GM20000 (cell line): ENCODE results near the gene CCER1.
A peak's percentile ranks its signal among the peaks of the same experiment; 100 is the strongest.

ENCODE experiments used
- DNase-seq: peaks from one replicate; pipeline ENCODE4 v3.0.0; 2012; ENCODE audit warnings: low spot score
- TF ChIP-seq, protein P1 (sequence below): IDR thresholded peaks from 2 replicates; pipeline ENCODE4 v1.5.1; 2012; ENCODE audit warnings: mild to moderate bottlenecking, control low read depth; ENCODE audit errors: extremely low read depth, missing control alignments

Gene CCER1

DNA sequence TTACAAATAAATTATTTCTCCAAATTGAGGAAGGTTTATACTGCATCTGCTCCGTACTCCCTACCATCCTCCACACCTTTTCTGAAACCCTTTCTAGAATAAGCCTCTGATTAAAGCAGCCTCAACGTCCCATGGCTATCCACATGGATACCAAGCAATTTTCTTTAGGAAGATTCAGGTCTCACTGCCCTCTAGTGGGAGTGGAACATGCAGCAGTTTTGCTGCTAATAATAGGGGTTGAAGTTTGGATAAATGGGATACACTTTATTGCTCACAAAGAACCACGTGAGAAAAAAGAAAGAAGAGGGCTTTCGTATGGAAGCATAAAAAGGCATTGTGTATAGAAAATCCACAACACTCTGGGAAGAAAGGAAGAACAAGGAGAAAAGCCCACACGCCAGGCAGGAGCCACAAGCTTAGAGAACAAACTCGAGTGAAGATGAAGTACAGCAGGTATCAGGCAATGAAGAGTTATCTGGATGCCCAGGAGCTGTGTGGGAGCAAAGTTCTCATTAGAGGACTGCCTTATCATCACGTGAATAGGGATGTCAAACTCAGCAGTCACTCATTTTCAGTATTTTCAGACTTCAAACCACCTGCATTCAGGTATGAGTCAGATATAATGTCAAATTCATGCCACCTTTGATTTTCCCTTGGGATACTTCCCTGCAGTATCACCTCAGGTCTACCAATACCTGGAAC is 45.8 kb downstream of the CCER1 start:
- no peak for DNase-seq
- TF ChIP-seq, protein P1, sequence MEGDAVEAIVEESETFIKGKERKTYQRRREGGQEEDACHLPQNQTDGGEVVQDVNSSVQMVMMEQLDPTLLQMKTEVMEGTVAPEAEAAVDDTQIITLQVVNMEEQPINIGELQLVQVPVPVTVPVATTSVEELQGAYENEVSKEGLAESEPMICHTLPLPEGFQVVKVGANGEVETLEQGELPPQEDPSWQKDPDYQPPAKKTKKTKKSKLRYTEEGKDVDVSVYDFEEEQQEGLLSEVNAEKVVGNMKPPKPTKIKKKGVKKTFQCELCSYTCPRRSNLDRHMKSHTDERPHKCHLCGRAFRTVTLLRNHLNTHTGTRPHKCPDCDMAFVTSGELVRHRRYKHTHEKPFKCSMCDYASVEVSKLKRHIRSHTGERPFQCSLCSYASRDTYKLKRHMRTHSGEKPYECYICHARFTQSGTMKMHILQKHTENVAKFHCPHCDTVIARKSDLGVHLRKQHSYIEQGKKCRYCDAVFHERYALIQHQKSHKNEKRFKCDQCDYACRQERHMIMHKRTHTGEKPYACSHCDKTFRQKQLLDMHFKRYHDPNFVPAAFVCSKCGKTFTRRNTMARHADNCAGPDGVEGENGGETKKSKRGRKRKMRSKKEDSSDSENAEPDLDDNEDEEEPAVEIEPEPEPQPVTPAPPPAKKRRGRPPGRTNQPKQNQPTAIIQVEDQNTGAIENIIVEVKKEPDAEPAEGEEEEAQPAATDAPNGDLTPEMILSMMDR: peak; percentile 31

DNA sequence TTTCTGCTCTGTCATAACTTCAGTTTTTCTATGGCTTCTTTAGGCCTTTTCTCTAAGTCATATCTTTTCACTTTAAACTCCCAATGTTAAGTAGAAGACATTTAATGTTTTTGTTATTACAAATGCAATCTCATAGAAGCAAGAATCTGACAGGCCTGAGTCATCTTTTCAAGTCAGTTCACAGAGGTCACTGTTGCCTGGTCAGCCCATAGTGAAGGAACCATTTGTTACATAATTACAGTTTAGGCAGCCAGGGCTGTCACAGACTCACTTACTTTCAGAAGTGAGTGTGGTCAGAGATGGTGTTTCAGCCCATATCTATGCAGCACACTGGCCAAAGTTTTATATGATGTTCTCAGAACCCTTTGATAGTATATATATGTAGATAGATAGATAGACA is 46.5 kb downstream of the CCER1 start:
- no peak for DNase-seq
- TF ChIP-seq, protein P1: no peak

DNA sequence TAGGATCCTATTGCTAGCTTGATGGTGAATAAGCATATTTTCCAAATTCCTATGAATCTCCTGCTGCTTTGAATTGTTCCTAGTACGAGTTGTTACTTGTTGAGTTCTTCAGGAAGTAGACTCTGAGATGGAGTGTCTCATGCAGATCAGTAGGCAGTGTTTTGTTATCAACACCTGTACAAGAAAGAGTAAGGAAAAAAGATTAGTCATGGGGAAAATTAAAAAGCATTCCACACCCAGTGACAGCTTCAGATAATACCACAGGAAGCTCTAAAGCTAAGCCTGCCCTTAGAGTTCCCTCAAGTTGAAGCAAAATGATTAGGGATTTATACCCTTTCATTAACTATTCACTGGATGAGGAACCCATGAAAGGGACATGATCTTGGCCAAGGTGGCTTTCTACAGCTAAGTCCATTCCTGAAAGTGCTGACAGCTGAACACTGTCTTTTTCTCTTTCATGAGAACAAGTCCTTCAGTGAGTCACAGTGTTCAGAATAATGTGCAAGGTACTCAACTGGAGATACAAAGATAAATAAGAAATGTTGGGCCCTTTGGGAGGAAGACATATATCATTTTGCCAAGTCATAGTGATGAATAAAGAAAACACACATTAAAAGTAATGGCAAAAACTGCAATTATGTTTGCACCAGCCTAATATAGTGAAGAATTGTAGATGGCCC is 49.1 kb downstream of the CCER1 start:
- no peak for DNase-seq

DNA sequence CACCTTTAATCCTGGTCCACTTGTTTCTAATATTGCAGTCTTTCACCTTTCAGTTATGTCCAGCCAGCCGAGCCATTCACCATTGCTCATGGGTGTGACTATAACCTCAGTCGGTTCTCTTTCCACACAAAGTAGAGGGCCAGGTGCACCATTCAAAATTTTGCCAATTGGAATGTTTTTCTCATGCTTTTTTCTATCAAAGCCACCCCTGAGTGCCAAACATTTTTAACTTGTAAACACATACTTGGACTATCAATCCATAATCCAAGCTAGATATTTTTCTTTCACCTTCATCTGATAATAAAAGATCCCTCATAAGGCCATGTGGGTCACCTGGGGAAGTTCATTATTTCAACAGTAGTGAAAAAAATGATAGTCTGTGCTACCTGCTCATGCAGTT is 52.4 kb downstream of the CCER1 start:
- no peak for DNase-seq
- TF ChIP-seq, protein P1: no peak

More for the DNA sequence above, 49.1 kb downstream of the CCER1 start:
- TF ChIP-seq, protein P1: no peak
